GM21529 (cell line): ENCODE measurements around the gene ERC1.
"Not testable (repeated sequence)": the region's sequence is repeated elsewhere in the genome, so short reads cannot be mapped to it uniquely, and the experiment has no call there.

Source experiments
- ATAC-seq: cut with Tn5 transposase; IDR thresholded peaks from one replicate; pipeline ENCODE4 v1.9.1; 2021; ENCODE audit not compliant: unreplicated experiment

The ERC1 gene

DNA sequence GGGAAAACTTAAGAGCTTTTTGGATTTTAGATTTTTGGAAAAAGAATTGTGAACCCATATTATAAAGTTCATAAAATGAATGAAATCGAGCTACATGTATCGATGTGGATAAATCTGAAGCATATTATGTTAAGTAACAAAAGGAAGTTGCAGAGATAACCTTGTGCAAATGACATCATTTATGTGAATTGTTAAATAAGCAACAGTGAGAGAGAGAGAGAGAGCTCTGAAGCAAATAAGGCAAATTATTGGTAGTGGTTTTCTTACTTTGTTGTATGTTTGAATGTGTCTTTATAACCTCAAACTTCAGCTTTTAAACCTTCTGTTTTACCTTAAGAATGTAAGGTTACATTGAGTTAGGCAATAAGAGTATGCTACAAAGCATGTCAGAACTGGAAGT lies 78.8 kb downstream of the ERC1 start:
- no peak for ATAC-seq

- no peak for ATAC-seq
Observed at GRCh38 chr12:1071182-1071581, 80.2 kb downstream of the ERC1 start.

- ATAC-seq: no peak
Observed at GRCh38 chr12:1073652-1074051, 82.6 kb downstream of the ERC1 start.

DNA sequence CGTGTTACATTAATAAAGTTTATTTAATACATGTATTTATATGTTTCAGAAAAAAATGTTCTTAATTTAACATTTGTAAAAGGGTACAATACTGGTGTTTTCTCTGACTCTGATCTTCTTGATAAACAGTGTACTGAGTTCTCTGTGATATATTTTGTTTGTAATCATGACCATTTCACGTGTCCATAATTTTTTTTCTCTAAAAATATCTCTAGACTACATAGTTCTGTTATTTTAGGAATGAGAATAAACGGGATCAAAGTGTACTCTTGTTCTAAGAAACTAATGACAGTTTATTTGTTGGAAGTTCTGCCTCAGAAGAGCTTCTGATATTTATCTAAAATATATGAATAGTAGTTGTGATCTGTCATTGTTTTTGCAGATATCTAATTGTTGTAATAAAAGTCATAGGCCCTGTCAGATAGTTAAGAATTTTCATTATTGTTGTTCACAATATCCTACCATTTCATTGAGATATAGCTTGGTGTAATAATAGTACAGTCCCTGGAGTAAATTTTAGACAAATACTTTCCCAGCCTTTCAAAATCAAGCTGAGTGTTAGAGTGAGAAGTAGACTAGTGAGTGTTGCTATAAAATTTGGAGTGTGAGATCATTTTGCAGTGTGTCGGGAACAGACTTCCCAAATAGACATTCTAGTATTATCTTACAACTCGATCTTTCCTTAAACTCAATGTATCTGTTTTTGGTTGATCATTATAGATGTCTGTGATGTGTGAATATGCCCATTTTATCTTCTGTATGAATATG lies 86.2 kb downstream of the ERC1 start:
- no peak for ATAC-seq

DNA sequence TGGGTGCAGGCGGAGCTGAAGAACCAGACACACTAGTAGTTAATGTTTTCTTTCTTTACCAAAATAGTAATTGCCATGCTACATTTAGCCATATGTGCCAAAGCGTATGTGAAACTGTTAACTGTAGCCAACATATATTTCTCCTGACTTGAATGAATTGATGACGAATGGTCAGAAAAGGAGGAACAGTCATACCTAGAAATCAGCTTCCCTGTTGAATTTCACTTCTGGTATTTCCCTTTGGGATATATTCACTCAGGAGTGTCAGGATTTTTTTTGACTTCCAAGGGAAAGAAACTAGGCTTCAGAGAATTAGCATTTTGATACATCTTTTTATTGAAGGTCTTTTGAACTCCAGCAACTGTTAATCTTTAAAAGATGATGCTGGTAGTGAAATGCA lies 87.0 kb downstream of the ERC1 start:
- no peak for ATAC-seq

DNA sequence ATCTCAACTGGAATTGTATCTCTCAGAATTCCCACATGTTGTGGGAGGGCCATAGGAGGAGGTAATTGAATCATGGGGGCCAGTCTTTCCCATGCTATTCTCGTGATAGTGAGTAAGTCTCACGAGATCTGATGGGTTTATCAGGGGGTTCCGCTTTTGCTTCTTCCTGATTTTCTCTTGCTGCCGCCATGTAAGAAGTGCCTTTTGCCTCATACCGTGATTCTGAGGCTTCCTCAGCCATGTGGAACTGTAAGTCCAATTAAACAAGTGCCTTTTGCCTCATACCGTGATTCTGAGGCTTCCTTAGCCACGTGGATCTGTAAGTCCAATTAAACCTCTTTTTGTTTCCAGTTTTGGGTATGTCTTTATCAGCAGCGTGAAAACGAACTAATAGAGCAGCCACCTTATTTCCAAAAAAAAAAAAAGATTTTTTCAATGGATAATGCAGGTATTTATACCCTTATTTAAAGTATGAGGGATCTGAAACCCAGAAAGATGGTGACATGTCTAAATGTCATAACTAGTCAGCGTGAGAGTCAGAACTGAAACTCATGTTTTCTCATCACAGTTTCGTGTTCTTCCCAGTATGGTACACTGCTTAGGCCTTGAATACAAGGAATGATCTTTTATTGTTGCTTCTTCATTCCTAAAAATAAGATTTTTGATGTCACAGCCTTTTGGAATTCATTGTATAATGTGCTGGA lies 89.6 kb downstream of the ERC1 start:
- no peak for ATAC-seq

DNA sequence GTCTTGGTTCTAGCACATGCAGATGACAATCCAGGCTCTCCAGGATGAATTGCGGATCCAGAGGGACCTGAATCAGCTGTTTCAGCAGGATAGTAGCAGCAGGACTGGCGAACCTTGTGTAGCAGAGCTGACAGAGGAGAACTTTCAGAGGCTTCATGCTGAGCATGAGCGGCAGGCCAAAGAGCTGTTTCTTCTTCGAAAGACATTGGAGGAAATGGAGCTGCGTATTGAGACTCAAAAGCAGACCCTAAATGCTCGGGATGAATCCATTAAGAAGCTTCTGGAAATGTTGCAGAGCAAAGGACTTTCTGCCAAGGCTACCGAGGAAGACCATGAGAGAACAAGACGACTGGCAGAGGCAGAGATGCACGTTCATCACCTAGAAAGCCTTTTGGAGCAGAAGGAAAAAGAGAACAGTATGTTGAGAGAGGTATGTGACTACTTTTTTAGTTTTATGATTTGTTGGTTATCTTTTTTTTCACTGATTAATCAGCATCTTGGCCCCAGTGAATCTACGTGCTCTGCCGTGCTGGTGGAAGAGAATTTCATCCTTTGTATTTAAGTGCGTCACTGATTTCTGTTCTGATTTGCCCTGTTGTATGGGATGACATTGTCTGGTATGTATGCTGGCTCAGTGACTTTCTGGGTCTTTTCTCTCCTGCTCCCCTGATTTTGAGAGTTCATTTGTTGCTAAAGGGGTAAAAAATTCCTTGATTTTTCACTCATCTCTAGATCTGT lies 92.3 kb downstream of the ERC1 start:
- ATAC-seq: no peak

GRCh38 chr12:1083889-1084262 lies 92.9 kb downstream of the ERC1 start:
- no peak for ATAC-seq

DNA sequence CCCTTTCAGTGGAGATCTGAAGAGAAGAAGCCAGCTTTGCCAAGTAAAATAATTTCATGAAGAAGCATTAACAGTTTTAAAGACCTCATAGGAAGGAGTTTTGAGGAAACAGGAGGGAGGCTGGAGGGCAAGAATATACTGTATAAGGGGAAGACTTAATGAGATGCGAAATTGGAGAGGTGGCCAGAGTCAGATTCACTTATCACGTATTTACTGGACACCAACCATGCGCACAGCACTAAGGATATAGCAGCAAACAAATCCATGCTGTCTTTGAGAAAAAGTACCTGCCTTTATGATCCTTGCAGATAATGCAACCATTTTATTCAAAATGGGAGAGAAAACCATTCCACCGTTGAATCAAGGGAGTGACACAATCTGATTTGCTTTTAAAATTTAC lies 100.3 kb downstream of the ERC1 start:
- ATAC-seq: no peak

- no peak for ATAC-seq
Observed at GRCh38 chr12:1093166-1093751, 102.2 kb downstream of the ERC1 start.

- ATAC-seq: no peak
Observed at GRCh38 chr12:1094714-1095113, 103.7 kb downstream of the ERC1 start.

- peak; percentile 77 for ATAC-seq
Observed at GRCh38 chr12:1099158-1099557, 108.1 kb downstream of the ERC1 start.

DNA sequence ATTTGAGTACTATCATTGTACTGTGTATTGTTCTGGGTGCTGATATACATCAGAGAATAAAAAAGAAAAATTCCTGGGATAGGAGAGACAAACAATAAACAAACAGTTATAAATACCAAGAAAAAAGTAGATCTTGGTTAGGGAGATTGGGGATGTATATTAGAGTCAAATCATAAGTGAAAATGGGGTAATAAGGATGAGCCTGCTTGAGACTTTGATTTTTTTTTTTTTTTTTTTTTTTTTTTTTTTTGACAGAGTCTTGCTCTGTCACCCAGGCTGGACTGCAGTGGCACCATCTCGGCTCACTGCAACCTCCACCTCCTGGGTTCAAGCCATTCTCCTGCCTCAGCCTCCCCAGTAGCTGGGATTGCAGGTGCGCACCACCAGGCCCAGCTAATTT lies 108.6 kb downstream of the ERC1 start:
- not testable (repeated sequence) for ATAC-seq

DNA sequence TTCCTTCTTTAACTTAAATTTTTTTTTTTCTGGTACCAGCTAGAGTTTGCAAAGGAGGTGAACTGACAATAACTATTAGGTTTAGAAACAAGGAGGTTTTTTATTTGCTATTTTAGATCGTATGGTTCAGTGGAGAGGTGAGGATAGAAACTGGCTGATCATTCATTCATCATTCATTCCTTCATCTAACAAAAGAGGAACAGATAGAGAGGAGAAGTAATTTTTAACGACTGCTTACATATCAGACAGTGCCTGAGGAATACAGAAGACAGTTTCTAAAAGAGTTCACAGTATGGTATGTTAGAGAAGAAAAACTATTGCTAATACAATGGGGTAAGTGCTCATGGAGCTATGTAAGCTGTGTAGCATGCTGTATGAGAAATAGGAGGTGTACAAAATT lies 111.1 kb downstream of the ERC1 start:
- ATAC-seq: no peak

DNA sequence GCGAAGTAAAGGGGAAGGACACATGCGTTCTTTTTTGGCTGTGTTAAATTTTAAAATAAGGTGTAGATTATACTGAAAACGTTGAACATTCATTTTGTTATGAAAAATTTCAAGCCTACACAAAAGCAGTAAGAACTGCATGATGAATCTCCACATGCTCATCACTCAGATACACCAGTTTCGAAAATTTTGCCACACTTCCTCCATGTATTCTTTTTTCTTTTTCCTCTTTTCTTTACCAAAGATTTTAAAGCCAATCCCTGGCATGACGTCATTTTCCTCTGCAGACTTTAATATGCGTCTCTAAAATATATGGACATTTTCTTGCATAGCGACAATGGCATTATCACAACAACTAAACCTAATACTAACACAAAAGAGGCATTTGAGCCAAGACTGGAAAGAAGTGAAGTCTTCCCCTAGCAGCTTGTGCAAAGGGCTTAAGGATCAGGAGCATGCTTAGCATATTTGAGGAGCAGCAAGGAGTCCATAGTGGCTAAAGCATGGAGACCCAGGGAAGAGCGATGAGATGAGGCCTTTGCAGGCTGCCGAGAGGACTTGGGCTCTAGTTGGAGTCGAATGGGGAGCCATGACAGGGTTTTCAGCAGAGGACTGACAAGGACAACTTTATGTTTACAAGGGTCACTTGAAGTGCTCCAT lies 111.9 kb downstream of the ERC1 start:
- no peak for ATAC-seq

GRCh38 chr12:1103632-1104031 lies 112.6 kb downstream of the ERC1 start:
- no peak for ATAC-seq

- no peak for ATAC-seq
Observed at GRCh38 chr12:1104088-1104800, 113.2 kb downstream of the ERC1 start.

DNA sequence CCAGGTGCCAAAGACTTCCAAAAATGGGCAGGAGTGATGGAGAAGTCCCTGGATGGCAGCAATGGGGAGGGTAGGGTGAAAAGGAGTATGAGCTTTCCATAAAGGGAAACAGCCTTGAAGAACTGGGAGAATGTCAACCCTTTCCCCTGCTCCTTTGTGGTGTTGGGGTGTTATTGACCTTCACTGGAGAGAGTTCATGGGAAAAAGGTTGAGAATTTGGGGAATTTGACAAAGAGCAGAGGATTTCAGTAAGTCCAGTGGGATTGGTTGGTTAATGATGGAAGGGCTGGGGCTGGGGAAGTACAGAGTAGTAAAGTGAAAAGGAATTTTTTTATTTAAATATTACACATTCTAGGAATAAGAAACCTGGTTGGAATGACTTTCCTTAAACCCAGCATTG lies 116.6 kb downstream of the ERC1 start:
- ATAC-seq: no peak

- ATAC-seq: peak; percentile 93
Observed at GRCh38 chr12:1108276-1108675, 117.3 kb downstream of the ERC1 start.

DNA sequence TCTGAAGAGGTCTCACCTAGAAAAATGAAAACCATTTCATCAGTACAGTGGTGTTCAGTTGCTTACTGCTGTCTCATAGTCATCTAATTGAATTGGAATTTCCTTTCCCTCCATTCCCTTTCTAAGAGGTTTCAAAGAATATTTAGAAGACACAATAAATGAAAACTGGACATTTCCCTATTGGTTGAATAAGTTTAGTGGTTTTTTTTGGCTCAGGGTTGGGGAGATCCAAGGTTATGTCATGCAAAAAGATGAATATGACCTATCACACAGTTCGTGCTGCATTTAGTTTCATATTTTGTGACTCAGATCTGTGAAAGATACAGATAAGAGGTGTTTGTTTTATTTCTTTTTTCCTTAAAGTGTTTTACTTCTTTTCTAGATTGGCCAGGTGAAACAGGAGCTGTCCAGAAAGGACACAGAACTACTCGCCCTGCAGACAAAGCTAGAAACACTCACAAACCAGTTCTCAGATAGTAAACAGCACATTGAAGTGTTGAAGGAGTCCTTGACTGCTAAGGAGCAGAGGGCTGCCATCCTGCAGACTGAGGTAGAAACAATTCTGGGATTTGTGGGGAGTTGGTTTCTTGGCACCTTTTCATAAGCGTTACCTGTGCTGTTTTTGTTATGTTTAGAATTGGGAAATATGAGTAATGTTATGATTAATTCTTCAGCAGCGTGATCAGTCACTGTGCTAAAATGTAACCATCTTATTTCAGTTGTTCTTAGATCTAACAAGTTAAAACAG lies 124.6 kb downstream of the ERC1 start:
- no peak for ATAC-seq
